Measurements from ENCODE around the gene MSX2. TPM values are rescaled to one million over a fixed set of nuclear protein-coding genes. Genes with fewer than 3 reads are reported as not detected.

The MSX2 gene
- total and polyA plus RNA-seq, 2 of the 8 experiments (the other 6 are each of a cell fraction or from before 2014, with no cell fraction given) = 0.24 to 0.47 TPM

DNA sequence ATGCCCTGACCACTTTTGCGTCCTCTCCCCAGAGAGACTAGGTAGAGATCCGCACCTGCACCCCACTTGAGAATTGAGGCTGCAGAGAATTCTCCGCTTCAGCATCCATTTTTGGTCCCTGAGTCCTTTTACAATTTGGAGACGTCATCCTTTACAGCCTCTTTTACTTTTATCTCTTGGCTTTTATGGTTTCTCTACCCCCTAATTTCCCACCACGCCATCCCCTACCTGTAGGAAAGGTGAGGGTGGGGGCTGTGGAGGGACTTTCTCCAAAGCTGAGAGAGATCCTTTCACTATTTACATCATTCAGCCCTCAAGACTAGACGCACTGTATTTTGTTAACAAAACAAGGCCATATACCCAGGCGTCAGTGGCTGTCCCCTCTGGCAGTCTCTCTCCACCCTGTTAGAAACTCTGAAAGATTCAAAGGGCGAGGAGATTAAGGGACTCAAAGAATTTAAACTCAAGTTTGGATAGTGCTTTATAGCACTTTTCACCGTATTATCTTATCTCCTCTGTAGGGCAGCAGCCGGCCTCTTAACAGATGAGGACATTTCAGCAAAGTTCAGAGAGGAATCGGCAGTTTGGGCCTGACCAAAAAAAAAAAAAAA lies 1.7 kb downstream of the MSX2 start:
- Histone ChIP-seq H4K20me1 (replicated peaks in 1 of 2; ENCODE audit: control insufficient read depth in 1 of 2, insufficient read depth in 2 of 2, low read length in 2 of 2) (peaks cover 23 to 26% of the 10 kb centered on the region in 2 experiments), H3K27ac (ENCODE audit: low read depth, low read length) (no peak overlapping the region), H3K14ac (ENCODE audit: insufficient read length) (no peak overlapping the region), H3K9me3 (ENCODE audit: insufficient read depth in 2 of 2, low read depth in 1 of 2, low read length in 1 of 2) (no peaks in the 10 kb centered on the region), H3K79me2 (ENCODE audit: control insufficient read depth in 1 of 2, insufficient read depth in 2 of 2, low read length in 2 of 2) (no peaks in the 10 kb centered on the region), H3K23me2 (ENCODE audit: low read depth, low read length) (peaks cover 17% of the 10 kb centered on the region), H3K4ac (replicated peaks; ENCODE audit: insufficient read length, low read depth, low read length) (no peak overlapping the region), H3K4me2 (ENCODE audit: insufficient read depth in 1 of 2, low read depth in 2 of 2, low read length in 2 of 2) (peak overlapping the region; percentile 81 to 92; a peak in 1 of 4 replicates), H4K91ac (replicated peaks; ENCODE audit: insufficient read length, low read length) (no peak overlapping the region), H4K5ac (ENCODE audit: insufficient read length, low read depth, low read length) (no peak overlapping the region), H3K23ac (ENCODE audit: insufficient read length) (no peak overlapping the region), H2BK12ac (ENCODE audit: low read depth, low read length) (no peak overlapping the region), H3K36me3 (ENCODE audit: control insufficient read depth in 2 of 4, insufficient read depth in 4 of 4, low read length in 3 of 4) (no peaks in the 10 kb centered on the region), H3K79me1 (ENCODE audit: low read depth, low read length) (no peaks in the 10 kb centered on the region), H2BK120ac (replicated peaks; ENCODE audit: low read depth, low read length) (no peak overlapping the region), H3K27me3 (replicated peaks in 1 of 4; ENCODE audit: control insufficient read depth in 3 of 4, extremely low read depth in 1 of 4, insufficient read depth in 3 of 4, low read length in 3 of 4) (peaks cover 83 to 98% (median 93%) of the 10 kb centered on the region in 4 experiments), H4K8ac (ENCODE audit: extremely low read depth, insufficient read depth, low read length) (no peak overlapping the region), H3K18ac (ENCODE audit: extremely low read depth, low read length) (no peak overlapping the region), H3K56ac (replicated peaks; ENCODE audit: insufficient read length, low read depth, low read length) (no peak overlapping the region), H3K4me1 (replicated peaks in 1 of 4; ENCODE audit: control insufficient read depth in 3 of 4, insufficient read depth in 4 of 4, low read length in 3 of 4) (peaks cover 8 to 22% (median 15%) of the 10 kb centered on the region in 4 experiments), H3K4me3 (ENCODE audit: extremely low read depth in 1 of 4, insufficient read depth in 2 of 4, low read depth in 3 of 4, low read length in 4 of 4) (peak overlapping the region in 1 of 4 experiments; percentile 38; a peak in 2 of 8 replicates), H2AFZ (ENCODE audit: low read length) (no peak overlapping the region), H2BK5ac (ENCODE audit: low read depth, low read length) (no peak overlapping the region), H2AK5ac (ENCODE audit: low read depth, low read length) (no peak overlapping the region), H2BK15ac (ENCODE audit: low read length) (peak overlapping the region; percentile 81; the same call in 1 of the 2 replicates), H3K9ac (replicated peaks in 1 of 4; ENCODE audit: extremely low read depth in 1 of 4, low read depth in 3 of 4, low read length in 3 of 4) (no peak overlapping the region), H2BK20ac (ENCODE audit: low read length) (no peak overlapping the region)
- DNase-seq (ENCODE audit: low read depth in 1 of 2, low spot score in 2 of 2) (no peak), FAIRE-seq (no peak)
- POLR2A ChIA-PET (ENCODE audit: partially characterized antibody) = no interaction called here
- WGBS, 2 experiments (ENCODE audit: extremely low coverage in 1 of 2, insufficient coverage in 1 of 2, insufficient read length in 1 of 2, insufficient replicate concordance in 2 of 2, low coverage in 1 of 2, low lambda C conversion rate in 2 of 2, missing lambda C conversion rate in 1 of 2) = 10% methylated on average over 11 of the region's 11 CpGs; no CpG with 5 or more reads in 1 of the 2 experiments
- TF ChIP-seq SP2 (IDR thresholded peaks at IDR 0.05; ENCODE audit: low read length) = no peak
- TF ChIP-seq CBX8 (IDR thresholded peaks at IDR 0.05; ENCODE audit: borderline replicate concordance, low read depth, low read length) = 0 out of 2 replicates have a peak, but pooled peaks have one; percentile 16
- CTCF ChIA-PET (ENCODE audit: partially characterized antibody) = interaction anchor here (0.7 to 3.9 kb wide), 5 partner anchors 11 to 324 kb away, joined by 3 to 21 read pairs (median 3); no protein-coding TSS in a partner anchor
